ENCODE results near the gene NR4A1. TPM values are rescaled to one million over a fixed set of nuclear protein-coding genes. Genes with fewer than 3 reads are reported as not detected.

The NR4A1 gene
- total and polyA plus RNA-seq, 2 of the 13 experiments (the other 11 are each of a cell fraction or from before 2014, with no cell fraction given), result 5.7 to 15.2 TPM

GRCh38 chr12:52036587-52037171 lies 14.6 kb upstream of the NR4A1 start (continued):
- TF ChIP-seq ZNF609 (CRISPR knock-in tag; IDR thresholded peaks at IDR 0.05; ENCODE audit: borderline replicate concordance) (peak; percentile 30; the same call in 1 of the 2 replicates), ZNF224 (CRISPR knock-in tag; IDR thresholded peaks at IDR 0.05) (0 out of 2 replicates have a peak, but pooled peaks have one; percentile 40), ZNF12 (CRISPR knock-in tag; IDR thresholded peaks at IDR 0.05) (no peak), ELF1 (CRISPR knock-in tag; IDR thresholded peaks at IDR 0.05) (0 out of 2 replicates have a peak, but pooled peaks have one; percentile 18), SKI (IDR thresholded peaks at IDR 0.05; ENCODE audit: partially characterized antibody) (no peak), TBX2 (CRISPR knock-in tag; IDR thresholded peaks at IDR 0.05; ENCODE audit: borderline replicate concordance) (peak; percentile 31; the same call in 1 of the 2 replicates), GABPB1 (CRISPR knock-in tag; IDR thresholded peaks at IDR 0.05) (peak; percentile 71; the same call in 1 of the 2 replicates), ZNF550 (CRISPR knock-in tag; IDR thresholded peaks at IDR 0.05; ENCODE audit: borderline replicate concordance) (no peak), ZNF607 (CRISPR knock-in tag; IDR thresholded peaks at IDR 0.05; ENCODE audit: borderline replicate concordance) (0 out of 2 replicates have a peak, but pooled peaks have one; percentile 43), ZNF354B (CRISPR knock-in tag; IDR thresholded peaks at IDR 0.05) (no peak), RBFOX2 (IDR thresholded peaks at IDR 0.05; ENCODE audit: low read depth, low read length) (peak; percentile 39), RAD21 (CRISPR knock-in tag; IDR thresholded peaks at IDR 0.05) (0 out of 2 replicates have a peak, but pooled peaks have one; percentile 16), ISL2 (CRISPR knock-in tag; IDR thresholded peaks at IDR 0.05) (peak; percentile 51), HINFP (CRISPR knock-in tag; IDR thresholded peaks at IDR 0.05; ENCODE audit: low read depth) (no peak), RXRB (CRISPR knock-in tag; IDR thresholded peaks at IDR 0.05; ENCODE audit: borderline replicate concordance) (peak; percentile 40; the same call in 1 of the 2 replicates), SKIL (CRISPR knock-in tag; IDR thresholded peaks at IDR 0.05; ENCODE audit: borderline replicate concordance) (peak; percentile 75)
- TF ChIP-seq, protein P1, sequence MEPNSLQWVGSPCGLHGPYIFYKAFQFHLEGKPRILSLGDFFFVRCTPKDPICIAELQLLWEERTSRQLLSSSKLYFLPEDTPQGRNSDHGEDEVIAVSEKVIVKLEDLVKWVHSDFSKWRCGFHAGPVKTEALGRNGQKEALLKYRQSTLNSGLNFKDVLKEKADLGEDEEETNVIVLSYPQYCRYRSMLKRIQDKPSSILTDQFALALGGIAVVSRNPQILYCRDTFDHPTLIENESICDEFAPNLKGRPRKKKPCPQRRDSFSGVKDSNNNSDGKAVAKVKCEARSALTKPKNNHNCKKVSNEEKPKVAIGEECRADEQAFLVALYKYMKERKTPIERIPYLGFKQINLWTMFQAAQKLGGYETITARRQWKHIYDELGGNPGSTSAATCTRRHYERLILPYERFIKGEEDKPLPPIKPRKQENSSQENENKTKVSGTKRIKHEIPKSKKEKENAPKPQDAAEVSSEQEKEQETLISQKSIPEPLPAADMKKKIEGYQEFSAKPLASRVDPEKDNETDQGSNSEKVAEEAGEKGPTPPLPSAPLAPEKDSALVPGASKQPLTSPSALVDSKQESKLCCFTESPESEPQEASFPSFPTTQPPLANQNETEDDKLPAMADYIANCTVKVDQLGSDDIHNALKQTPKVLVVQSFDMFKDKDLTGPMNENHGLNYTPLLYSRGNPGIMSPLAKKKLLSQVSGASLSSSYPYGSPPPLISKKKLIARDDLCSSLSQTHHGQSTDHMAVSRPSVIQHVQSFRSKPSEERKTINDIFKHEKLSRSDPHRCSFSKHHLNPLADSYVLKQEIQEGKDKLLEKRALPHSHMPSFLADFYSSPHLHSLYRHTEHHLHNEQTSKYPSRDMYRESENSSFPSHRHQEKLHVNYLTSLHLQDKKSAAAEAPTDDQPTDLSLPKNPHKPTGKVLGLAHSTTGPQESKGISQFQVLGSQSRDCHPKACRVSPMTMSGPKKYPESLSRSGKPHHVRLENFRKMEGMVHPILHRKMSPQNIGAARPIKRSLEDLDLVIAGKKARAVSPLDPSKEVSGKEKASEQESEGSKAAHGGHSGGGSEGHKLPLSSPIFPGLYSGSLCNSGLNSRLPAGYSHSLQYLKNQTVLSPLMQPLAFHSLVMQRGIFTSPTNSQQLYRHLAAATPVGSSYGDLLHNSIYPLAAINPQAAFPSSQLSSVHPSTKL (CRISPR knock-in tag; IDR thresholded peaks at IDR 0.05), result peak; percentile 59; the same call in 1 of the 2 replicates

All from HepG2 (cell line).